HG02885 (cell line): ENCODE data around the gene NIPBL.
"Not testable (repeated sequence)": the region's sequence is repeated elsewhere in the genome, so short reads cannot be mapped to it uniquely, and the experiment has no call there.

Experiments
- ATAC-seq: cut with Tn5 transposase; IDR thresholded peaks from one replicate; pipeline ENCODE4 v1.9.1; 2021; ENCODE audit warnings: mild to moderate bottlenecking; ENCODE audit not compliant: unreplicated experiment, poor library complexity

NIPBL gene

DNA sequence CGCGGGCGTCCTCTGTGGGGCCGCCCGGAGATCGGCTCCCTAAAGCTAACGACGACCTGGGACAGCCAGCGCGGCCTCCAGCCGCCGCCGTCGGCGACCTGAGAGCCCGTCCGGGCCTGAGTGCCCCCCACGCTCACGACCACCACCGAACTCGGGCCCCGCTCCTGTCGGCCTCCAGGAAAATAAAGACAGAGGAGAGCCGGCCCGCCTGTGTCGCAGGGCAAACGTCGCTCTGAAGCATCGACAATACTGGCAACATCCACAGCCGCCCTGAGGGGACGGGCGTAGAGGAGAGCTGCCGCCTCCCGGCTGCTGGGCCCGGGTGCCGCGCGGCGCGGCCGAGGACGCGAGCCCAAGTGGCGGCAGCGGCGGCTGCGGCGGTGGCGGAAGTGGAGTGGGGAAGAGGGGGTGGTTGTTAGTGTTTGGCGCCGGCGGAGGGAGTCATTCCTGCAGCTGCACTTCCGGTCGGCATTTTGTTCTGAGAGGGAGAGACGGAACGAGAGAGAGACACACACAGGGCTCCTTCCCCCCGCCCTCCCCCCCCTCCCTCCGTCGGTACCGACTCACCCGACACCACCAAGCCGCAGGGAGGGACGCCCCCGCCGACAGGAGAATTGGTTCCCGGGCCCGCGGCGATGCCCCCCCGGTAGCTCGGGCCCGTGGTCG is at the start of gene NIPBL:
Gene NIPBL (plus strand): TSS at position 471 of the 666 bp plus-strand sequence. CDS start 76,928 bp downstream, outside the sequence.
- peak; percentile 62 for ATAC-seq

DNA sequence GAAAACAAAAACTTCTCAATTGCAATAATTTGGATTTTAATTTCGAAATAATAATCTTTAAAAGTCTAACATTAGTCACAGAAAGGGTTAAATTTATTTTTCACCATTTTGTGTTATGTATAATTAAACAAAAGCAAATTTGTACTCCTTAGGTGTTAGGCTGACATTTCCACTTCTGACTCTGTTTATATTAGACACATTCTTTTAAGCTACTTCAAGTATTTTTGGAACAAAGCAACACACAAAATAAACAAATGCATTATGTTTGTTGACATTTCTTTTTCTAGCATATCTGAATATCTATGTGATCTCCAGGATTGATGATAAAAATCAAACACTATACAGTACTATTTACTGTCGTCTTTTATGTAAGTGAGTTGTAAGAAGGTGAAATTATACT is 44.3 kb upstream of the NIPBL start:
- no peak for ATAC-seq

- ATAC-seq, result no peak
Measured at GRCh38 chr5:36836831-36837230, 39.7 kb upstream of the NIPBL start.

GRCh38 chr5:36839489-36840476 is 36.8 kb upstream of the NIPBL start:
- no peak for ATAC-seq

- no peak for ATAC-seq
Measured at GRCh38 chr5:36841677-36842076, 34.9 kb upstream of the NIPBL start.

- no peak for ATAC-seq
Measured at GRCh38 chr5:36842087-36842486, 34.5 kb upstream of the NIPBL start.

DNA sequence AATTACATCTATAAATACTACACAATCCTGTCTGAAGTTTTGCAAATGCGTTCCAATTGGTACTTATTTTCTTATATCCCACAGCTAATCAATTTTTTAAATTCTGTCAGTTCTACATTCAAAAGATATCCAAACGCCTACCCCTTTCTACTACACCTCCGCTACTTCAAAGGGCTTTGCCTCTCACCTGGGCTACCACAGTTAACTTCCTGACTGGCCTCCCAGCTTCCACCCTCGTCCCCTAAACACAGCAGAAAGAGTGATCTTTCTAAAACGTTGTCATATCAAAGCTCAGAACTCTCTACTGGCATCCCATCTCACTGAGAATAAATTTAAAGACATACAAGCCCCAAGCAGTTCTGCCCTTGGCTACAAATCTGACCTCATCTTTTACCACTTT is 32.3 kb upstream of the NIPBL start:
- no peak for ATAC-seq

GRCh38 chr5:36848545-36848944 is 28.0 kb upstream of the NIPBL start:
- ATAC-seq, result not testable (repeated sequence)

DNA sequence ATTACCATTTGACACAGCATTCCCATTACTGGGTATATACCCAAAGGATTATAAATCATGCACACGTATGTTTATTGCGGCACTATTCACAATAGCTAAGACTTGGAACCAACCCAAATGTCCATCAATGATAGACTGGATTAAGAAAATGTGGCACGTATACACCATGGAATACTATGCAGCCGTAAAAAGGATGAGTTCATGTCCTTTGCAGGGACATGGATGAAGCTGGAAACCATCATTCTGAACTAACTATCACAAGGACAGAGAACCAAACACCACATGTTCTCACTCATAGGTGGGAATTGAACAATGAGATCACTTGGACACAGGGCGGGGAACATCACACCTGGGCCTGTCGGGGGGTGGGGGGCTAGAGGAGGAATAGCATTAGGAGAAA is 23.7 kb upstream of the NIPBL start:
- not testable (repeated sequence) for ATAC-seq

- no peak for ATAC-seq
Measured at GRCh38 chr5:36854402-36855140, 22.0 kb upstream of the NIPBL start.

- no peak for ATAC-seq
Measured at GRCh38 chr5:36855141-36855495, 21.5 kb upstream of the NIPBL start.

DNA sequence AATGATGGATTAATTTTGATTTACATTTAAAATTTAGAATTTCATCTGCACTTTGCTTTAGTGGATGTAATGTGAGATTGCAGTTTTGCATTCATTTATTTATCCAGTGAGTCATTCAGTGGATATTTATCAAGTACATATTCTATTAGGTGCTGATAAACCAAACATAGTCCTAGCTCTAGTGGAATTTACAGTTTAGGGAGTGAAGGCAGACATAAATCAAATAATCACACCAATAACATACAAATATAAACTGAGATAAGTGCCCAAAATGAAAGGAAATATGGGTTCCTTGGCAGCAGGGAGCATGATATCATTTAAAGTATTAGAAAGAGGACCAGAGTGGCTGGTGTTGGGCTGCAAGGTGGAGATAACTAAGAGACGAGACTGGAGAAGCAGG is 14.7 kb upstream of the NIPBL start:
- no peak for ATAC-seq

- peak; percentile 84 for ATAC-seq
Measured at GRCh38 chr5:36870399-36871040, 6.0 kb upstream of the NIPBL start.

DNA sequence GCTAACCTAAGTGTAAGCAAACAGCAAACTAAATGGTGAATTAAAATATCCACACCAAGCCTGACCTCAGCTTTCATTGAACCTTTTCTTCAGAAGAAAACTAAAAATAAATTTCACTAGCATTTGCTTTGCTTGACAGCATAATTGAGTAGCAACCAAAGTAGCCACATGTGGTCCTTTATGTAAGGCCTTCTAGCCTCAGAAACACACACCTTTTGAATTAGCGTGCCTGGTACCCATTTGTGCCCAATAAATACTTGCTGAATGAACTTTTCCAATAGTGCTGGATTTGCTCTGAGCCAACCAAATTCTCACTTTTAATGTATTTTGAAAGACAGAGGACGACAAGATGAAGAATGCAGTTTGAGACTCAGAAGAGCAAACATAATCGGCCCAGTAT is 2.1 kb upstream of the NIPBL start:
- ATAC-seq, result no peak

DNA sequence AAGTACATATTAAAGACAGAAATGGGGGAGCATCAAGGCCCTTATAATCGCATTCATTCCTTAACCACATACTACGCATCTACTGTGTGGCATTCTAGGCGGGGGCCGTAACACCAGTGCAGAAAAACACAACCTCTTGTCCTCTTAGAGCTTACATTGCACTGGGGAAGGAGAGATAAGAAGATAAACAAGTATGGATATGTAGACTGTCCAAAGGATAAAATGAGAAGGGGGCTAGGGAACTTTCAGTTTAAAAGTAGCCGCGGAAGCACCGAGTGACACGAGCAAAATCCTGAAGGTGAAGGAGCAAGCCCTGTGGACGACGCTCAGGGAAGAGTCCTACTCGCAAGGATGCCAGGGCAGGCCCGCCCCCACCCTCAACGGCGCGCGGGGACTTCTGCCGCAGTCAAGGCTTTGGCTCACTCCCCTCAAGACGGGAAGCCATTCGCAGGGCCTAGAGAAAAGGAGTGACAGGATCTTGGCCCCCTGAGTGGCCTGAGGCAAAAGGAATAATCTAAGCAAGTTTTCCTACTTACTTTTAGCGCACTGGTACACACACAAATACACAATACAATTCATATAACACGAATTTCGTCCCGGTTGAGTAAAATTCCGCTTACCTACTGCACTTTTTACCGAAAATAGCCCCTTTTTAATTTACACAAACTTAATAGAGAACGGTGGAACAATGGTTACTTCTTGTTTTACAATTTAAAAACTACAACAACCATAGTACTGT is 1.3 kb upstream of the NIPBL start:
- ATAC-seq, result peak; percentile 21

DNA sequence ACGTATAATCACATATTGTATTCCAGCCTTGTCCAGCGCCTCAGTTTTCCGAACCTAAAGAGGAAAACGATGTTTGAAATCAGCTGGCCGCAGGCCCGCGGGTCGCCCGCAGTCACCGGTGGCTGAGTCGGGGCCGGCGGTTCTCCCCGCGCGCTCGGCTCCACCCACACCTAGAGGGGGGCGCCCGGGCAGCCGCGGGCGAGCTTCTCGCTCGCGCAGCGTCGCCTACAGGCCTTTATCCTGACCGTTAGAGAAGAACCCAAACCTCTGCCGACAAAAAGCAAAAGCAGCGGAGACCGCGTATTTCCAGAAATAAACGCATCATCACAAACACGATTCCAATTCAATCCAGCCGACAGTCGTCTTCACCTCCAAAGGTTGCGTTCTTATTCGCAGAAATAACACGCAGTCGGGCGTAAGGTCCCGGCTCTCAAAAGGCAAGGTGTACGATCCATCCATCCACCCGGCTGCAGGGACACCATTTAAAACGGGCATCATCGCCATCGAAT is 725 bp upstream of the NIPBL start:
- ATAC-seq, result peak; percentile 64

GRCh38 chr5:36876965-36877666 is 547 bp downstream of the NIPBL start:
- ATAC-seq, result peak; percentile 23

- ATAC-seq, result no peak
Measured at GRCh38 chr5:36877667-36878391, 1.3 kb downstream of the NIPBL start.
